ENCODE results near the gene TMEM201. TPM values are rescaled to one million over a fixed set of nuclear protein-coding genes. Genes with fewer than 3 reads are reported as not detected.

The TMEM201 gene
- total RNA-seq, 1 donor from 2014 or later, result 9.9 TPM

DNA sequence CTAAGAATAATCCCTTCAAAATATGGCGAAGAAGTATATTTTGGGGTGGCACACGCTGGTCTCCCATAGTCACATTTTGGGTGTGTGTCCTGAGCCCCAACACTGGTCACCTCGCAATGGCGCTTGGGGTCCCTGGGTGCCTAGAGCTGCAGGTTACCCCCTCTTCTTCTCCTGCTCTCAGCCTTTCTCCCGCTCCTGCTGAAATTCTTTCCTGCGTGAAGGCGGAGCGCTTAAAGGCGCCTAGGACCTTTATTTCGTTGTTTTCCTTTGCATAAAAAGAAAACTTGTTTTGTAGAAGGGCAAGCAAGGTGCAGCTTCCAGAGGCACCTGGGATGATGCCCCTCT lies 62.5 kb downstream of the TMEM201 start:
- TF ChIP-seq, protein P1, sequence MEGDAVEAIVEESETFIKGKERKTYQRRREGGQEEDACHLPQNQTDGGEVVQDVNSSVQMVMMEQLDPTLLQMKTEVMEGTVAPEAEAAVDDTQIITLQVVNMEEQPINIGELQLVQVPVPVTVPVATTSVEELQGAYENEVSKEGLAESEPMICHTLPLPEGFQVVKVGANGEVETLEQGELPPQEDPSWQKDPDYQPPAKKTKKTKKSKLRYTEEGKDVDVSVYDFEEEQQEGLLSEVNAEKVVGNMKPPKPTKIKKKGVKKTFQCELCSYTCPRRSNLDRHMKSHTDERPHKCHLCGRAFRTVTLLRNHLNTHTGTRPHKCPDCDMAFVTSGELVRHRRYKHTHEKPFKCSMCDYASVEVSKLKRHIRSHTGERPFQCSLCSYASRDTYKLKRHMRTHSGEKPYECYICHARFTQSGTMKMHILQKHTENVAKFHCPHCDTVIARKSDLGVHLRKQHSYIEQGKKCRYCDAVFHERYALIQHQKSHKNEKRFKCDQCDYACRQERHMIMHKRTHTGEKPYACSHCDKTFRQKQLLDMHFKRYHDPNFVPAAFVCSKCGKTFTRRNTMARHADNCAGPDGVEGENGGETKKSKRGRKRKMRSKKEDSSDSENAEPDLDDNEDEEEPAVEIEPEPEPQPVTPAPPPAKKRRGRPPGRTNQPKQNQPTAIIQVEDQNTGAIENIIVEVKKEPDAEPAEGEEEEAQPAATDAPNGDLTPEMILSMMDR (IDR thresholded peaks at IDR 0.05; ENCODE audit: insufficient read depth, low read length, poor library complexity, severe bottlenecking), result no peak
- no peak for DNase-seq (ENCODE audit: low read depth)
- Histone ChIP-seq H3K27me3 (ENCODE audit: control insufficient read depth, insufficient read depth, low read length) (no peaks in the 10 kb centered on the region), H3K4me3 (ENCODE audit: low read depth, low read length) (peak overlapping the region; percentile 50), H3K36me3 (ENCODE audit: control insufficient read depth, insufficient read depth, low read length) (no peaks in the 10 kb centered on the region)

DNA sequence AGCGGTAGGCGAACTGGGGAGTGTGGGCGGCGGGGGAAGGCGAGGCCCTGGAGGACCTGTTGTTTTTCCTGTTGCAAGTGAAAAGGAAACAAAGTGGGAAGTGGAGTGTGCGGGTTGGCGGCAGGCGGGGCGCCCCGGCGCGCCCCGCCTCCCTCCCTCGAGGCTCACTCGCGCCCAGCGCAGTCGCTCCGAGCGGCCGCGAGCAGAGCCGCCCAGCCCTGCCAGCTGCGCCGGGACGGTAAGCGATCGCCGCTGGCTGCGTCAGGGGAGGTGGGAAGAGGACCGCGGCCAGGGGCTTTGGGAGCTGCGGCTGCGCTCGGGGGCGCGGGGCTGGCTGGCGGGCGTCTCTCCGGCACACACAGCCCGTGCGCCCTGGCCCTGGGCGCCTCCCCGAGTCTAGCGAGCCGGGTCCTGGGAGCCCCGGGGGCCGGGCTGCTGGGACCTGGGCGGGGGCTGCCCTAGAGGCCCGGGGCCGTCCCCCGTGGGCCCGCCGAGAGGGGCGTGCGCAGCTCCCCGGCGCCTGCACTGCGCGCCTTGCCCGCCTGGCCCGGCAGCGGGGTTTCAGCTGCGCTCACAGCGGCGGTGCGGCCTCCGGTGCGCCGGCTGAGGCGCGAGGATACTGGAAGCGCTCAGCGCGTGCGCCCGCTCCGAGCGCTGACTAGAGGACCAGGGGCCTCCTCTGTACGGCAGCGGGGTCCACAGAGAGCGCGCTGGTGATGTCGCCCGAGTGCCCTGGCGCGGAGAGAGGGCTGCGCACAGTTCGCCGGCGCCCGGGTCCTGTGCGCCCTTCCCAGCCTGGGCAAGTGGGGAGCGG lies 63.1 kb downstream of the TMEM201 start, which contains the start of gene PIK3CD:
TSS of gene PIK3CD (plus strand) at position 167 of the 814 bp plus-strand sequence. CDS start 58,725 bp downstream, outside the sequence.
- no peak for DNase-seq (ENCODE audit: low read depth)

DNA sequence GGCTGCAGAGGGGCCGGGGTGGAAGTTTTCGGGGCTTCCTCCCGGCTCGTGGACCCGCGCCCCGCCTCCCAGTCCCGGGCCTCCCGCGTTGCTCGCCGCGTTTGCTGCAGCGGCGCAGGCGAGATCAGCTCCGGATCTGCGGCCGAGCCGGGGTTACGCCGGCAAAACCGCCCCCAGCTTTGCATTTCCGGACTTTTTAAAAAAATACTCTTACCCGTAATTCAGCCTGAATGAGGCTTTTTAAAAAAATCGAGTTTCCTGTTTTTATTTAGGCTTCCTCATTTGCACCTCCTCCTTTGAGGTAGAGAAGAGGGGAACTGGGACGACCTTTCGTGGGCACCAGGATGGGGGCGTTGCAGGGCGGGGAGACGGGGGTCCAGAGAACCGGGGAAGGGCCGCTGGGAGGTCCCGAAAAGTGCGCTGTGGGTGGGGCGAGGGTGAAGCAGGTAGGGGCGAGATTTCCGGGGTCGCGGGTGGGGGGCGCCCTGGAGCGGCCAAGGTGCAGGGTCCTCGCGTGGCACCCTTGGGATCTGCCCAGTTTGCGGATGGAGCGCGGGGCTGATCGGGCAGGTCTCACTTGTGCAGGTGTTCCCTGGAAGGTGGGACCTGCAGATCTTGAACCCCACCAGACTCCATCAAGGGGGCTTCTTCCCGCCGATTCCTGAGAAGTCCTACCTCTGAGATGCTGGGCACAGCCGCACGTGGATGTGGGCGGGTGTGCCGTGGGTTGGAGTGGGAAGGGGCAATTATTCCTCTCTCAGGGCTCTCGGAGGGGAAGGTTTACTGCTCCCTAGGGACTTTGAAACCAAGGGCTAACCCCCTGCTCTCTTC lies 63.9 kb downstream of the TMEM201 start:
- no peak for DNase-seq (ENCODE audit: low read depth)
- Histone ChIP-seq H3K4me3 (ENCODE audit: low read depth, low read length) (peak overlapping the region; percentile 50), H3K27me3 (ENCODE audit: control insufficient read depth, insufficient read depth, low read length) (no peaks in the 10 kb centered on the region), H3K36me3 (ENCODE audit: control insufficient read depth, insufficient read depth, low read length) (no peaks in the 10 kb centered on the region)
- TF ChIP-seq, protein P1 (IDR thresholded peaks at IDR 0.05; ENCODE audit: insufficient read depth, low read length, poor library complexity, severe bottlenecking), result no peak

More for the DNA sequence above, 63.1 kb downstream of the TMEM201 start, which contains the start of gene PIK3CD:
- H3K27me3 ChIP-seq (ENCODE audit: control insufficient read depth, insufficient read depth, low read length), result no peaks in the 10 kb centered on the region
- no peaks in the 10 kb centered on the region for H3K36me3 ChIP-seq (ENCODE audit: control insufficient read depth, insufficient read depth, low read length)
- TF ChIP-seq, protein P1 (IDR thresholded peaks at IDR 0.05; ENCODE audit: insufficient read depth, low read length, poor library complexity, severe bottlenecking), result no peak
- H3K4me3 ChIP-seq (ENCODE audit: low read depth, low read length), result peak within 1 kb of the TSS; percentile 50

DNA sequence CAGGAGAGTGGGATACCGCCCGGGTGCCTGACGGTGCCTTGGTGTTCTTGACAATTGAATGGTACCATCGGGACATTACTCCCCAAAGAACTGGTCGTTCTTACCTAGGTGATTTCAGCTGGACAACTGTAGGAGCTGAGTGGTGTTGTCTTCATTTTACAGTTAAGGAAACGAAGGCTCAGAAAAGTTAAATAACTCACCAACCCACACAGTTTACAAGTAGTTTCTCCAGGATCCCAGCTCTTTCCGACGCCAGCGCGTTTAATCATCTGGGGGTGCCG lies 64.4 kb downstream of the TMEM201 start:
- TF ChIP-seq, protein P1 (IDR thresholded peaks at IDR 0.05; ENCODE audit: insufficient read depth, low read length, poor library complexity, severe bottlenecking), result no peak
- DNase-seq (ENCODE audit: low read depth), result no peak
- H3K27me3 ChIP-seq (ENCODE audit: control insufficient read depth, insufficient read depth, low read length), result no peaks in the 10 kb centered on the region
- no peaks in the 10 kb centered on the region for H3K36me3 ChIP-seq (ENCODE audit: control insufficient read depth, insufficient read depth, low read length)
- H3K4me3 ChIP-seq (ENCODE audit: low read depth, low read length), result no peak overlapping the region

DNA sequence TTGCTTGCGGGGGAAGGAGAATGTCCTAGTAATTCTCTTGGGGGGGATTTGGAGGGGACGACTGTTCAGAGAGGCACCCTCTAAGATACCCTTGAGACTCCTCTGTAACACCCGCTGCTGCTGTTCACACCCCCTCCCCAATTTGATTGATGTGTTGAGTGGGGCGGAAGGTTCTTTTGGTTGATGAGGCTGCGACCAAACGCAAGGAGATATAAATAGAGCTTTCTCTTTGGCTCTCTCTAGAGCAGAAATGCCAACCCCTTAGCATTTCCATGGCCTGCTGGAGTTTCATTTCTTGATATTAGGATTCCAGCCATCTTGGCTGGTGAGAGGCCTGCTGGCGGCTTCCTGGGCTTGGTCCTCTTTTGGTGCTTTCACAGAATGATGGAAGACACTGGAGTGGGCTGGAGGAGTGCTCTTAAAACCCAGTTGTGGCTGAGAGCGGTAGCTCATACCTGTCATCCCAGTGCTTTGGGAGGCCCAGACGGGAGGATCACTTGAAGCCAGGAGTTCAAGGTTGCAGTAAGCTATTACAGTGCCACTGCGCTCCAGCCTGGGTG lies 64.9 kb downstream of the TMEM201 start:
- no peak for DNase-seq (ENCODE audit: low read depth)
- TF ChIP-seq, protein P1 (IDR thresholded peaks at IDR 0.05; ENCODE audit: insufficient read depth, low read length, poor library complexity, severe bottlenecking), result no peak
- Histone ChIP-seq H3K27me3 (ENCODE audit: control insufficient read depth, insufficient read depth, low read length) (no peaks in the 10 kb centered on the region), H3K4me3 (ENCODE audit: low read depth, low read length) (no peak overlapping the region), H3K36me3 (ENCODE audit: control insufficient read depth, insufficient read depth, low read length) (no peaks in the 10 kb centered on the region)
